B cell (primary cell): ENCODE measurements around the gene SERGEF. TPM values are rescaled to one million over a fixed set of nuclear protein-coding genes. Genes with fewer than 3 reads are reported as not detected.

Experiments
- ATAC-seq: fragments of 200-7000 bp; cut with Tn5 transposase; one replicate; pipeline ENCODE4 v1.10.0; 2021; ENCODE audit warnings: low read depth, mild to moderate bottlenecking, moderate number of reproducible peaks, moderate library complexity
- CTCF ChIA-PET: fragments of 350-600 bp; sonication (Branson Sonifier 250); formaldehyde crosslinking; loops from one replicate; lab custom pipeline; 2021; ENCODE audit warnings: antibody characterized with exemption, inconsistent platforms; lab: Charles Lee
- POLR2A ChIA-PET: fragments of 350-600 bp; sonication (Branson Sonifier 250); formaldehyde crosslinking; loops from one replicate; lab custom pipeline; 2021; ENCODE audit warnings: antibody characterized with exemption; lab: Charles Lee
- DNase-seq: peaks from one replicate; pipeline ENCODE4 v3.0.0; 2013
- H2AFZ ChIP-seq: 2 replicates; pipeline ENCODE4 v1.6.1; 2012; ENCODE audit warnings: mild to moderate bottlenecking, low read depth, low read length; ENCODE audit not compliant: insufficient read depth, poor library complexity, severe bottlenecking
- H3K27ac ChIP-seq, 2 donors: 1 replicate in 1 of 2; 2 replicates in 1 of 2; pipeline ENCODE4 v1.5.1; 2012 to 2013; ENCODE audit warnings: low read length in 2 of 2, mild to moderate bottlenecking in 2 of 2, moderate library complexity in 1 of 2
- H3K27me3 ChIP-seq, 4 experiments: fragments of 200-600 bp in 1 of 4; sonication (generic) in 1 of 4; replicated peaks in 1 of 4; 1 replicate in 2 of 4; 2 replicates in 2 of 4; pipeline versions ENCODE4 v1.6.1 to v1.7.0; 2013 to 2016; ENCODE audit warnings: low read length in 3 of 4, mild to moderate bottlenecking in 2 of 4, mixed read lengths in 1 of 4, moderate library complexity in 1 of 4; ENCODE audit not compliant: insufficient read depth in 4 of 4, control insufficient read depth in 3 of 4; ENCODE audit errors: control extremely low read depth in 1 of 4
- H3K36me3 ChIP-seq, 2 experiments: replicated peaks in 1 of 2; 1 replicate in 1 of 2; 2 replicates in 1 of 2; pipeline versions ENCODE4 v1.6.1 to v1.7.1; 2013; ENCODE audit warnings: low read length in 1 of 2; ENCODE audit not compliant: insufficient read depth in 2 of 2, control insufficient read depth in 1 of 2; ENCODE audit errors: control extremely low read depth in 1 of 2, extremely low read depth in 1 of 2
- H3K4me1 ChIP-seq, 2 donors: fragments of 200-600 bp in 1 of 2; sonication (generic) in 1 of 2; 1 replicate in 1 of 2; 2 replicates in 1 of 2; pipeline versions ENCODE4 v1.5.1 to v1.6.1; 2013 to 2017; ENCODE audit warnings: low read length in 2 of 2; ENCODE audit not compliant: control insufficient read depth in 2 of 2, insufficient read depth in 2 of 2
- H3K4me2 ChIP-seq: replicated peaks from 2 replicates; pipeline ENCODE3; 2012; ENCODE audit warnings: mild to moderate bottlenecking, low read depth, low read length; ENCODE audit not compliant: poor library complexity, severe bottlenecking
- H3K4me3 ChIP-seq, 5 experiments: fragments of 200-600 bp in 1 of 5; sonication (generic) in 1 of 5; 1 replicate in 3 of 5; 2 replicates in 2 of 5; pipeline versions ENCODE4 v1.5.1 to v1.7.0; 2011 to 2016; ENCODE audit warnings: low read length in 4 of 5, mild to moderate bottlenecking in 4 of 5, low read depth in 2 of 5, control low read depth in 1 of 5, moderate library complexity in 1 of 5; ENCODE audit not compliant: insufficient read depth in 1 of 5; ENCODE audit errors: control extremely low read depth in 1 of 5, extremely low read depth in 1 of 5
- H3K79me2 ChIP-seq: fragments of 200-600 bp; sonication (generic); one replicate; pipeline ENCODE4 v1.6.0; 2016; ENCODE audit warnings: low read length; ENCODE audit not compliant: control insufficient read depth, insufficient read depth
- H3K9ac ChIP-seq: fragments of 200-600 bp; sonication (generic); 2 replicates; pipeline ENCODE4 v1.6.1; 2017; ENCODE audit warnings: mild to moderate bottlenecking, low read length, moderate library complexity
- H3K9me3 ChIP-seq, 3 donors: one replicate each; pipeline versions ENCODE4 v1.6.1 to v1.7.1; 2013; ENCODE audit warnings: low read length in 2 of 3; ENCODE audit not compliant: control insufficient read depth in 2 of 3, insufficient read depth in 1 of 3; ENCODE audit errors: control extremely low read depth in 1 of 3
- H4K20me1 ChIP-seq: 2 replicates; pipeline ENCODE4 v1.6.0; 2012; ENCODE audit warnings: mild to moderate bottlenecking, low read length; ENCODE audit not compliant: insufficient read depth, control insufficient read depth, poor library complexity, severe bottlenecking
- H3K27ac Mint-ChIP-seq: one replicate; pipeline ENCODE4 v1.8.0; 2021; ENCODE audit warnings: mixed read lengths
- H3K27me3 Mint-ChIP-seq: one replicate; pipeline ENCODE4 v1.8.0; 2021; ENCODE audit warnings: mixed read lengths
- H3K4me1 Mint-ChIP-seq: one replicate; pipeline ENCODE4 v1.8.0; 2021; ENCODE audit warnings: mixed read lengths
- H3K4me3 Mint-ChIP-seq: one replicate; pipeline ENCODE4 v1.8.0; 2021; ENCODE audit warnings: mixed read lengths
- H3K9me3 Mint-ChIP-seq: one replicate; pipeline ENCODE4 v1.8.0; 2022; ENCODE audit warnings: mixed read lengths; ENCODE audit not compliant: insufficient read depth
- EZH2 ChIP-seq: IDR thresholded peaks from 2 replicates; pipeline ENCODE4 v1.6.1; 2012; ENCODE audit warnings: borderline replicate concordance, low read depth, mild to moderate bottlenecking, moderate library complexity, low read length; ENCODE audit not compliant: insufficient read depth, poor library complexity, severe bottlenecking
- WGBS: methylation state at CpG from one replicate; pipeline ENCODE4 v1.1.5; 2013; ENCODE audit warnings: missing lambda C conversion rate; ENCODE audit not compliant: insufficient coverage; 5-methylcytosine and 5-hydroxymethylcytosine counted together
- intact Hi-C: fragments of 100-400 bp; cut with micrococcal nuclease; formaldehyde crosslinking; loops from one replicate; pipeline ENCODE4 v1.10.0; 2022
- polyA plus RNA-seq: library from polyadenylated mRNA; depleted of rRNA; stranded (reverse); fragments of >200 nt; gene quantifications from 2 replicates; pipeline ENCODE4 v1.2.3, GENCODE V29; 2012
- total RNA-seq, 2 donors: library from RNA; stranded (reverse); fragments of 120-200 nt in 1 of 2; gene quantifications; 1 replicate in 1 of 2; 2 replicates in 1 of 2; pipeline versions ENCODE4 v1.2.3 to v1.2.4, GENCODE V29; 2013 to 2022
- TF ChIP-seq, protein P1 (sequence below): fragments of 200-600 bp; IDR thresholded peaks from one replicate; pipeline ENCODE4 v1.8.0; 2022; ENCODE audit warnings: antibody characterized with exemption, mild to moderate bottlenecking

The SERGEF gene
- total and polyA plus RNA-seq, 2 donors (not counting 1 experiment from before 2014, with no cell fraction given) = 24.2 to 54.3 TPM

DNA sequence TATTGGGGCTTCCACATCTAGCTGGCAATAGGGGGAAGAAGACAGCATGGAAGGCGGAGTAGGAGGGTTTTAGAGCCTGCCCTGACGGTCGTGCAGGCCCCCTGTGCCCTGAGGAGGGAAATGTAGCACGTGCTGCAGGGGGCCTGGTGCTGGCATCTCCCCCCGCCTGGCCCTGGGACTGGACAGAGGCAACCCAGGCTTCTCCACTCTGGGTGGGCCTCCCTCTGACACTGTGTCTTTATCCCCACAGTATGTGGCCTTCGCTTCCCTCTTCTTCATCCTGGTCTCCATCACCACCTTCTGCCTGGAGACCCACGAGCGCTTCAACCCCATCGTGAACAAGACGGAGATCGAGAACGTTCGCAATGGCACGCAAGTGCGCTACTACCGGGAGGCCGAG lies 241.4 kb downstream of the SERGEF start:
- ATAC-seq = no peak
- intact Hi-C loops = no loop called here
- WGBS = 87% methylated on average over 17 of the region's 17 CpGs

DNA sequence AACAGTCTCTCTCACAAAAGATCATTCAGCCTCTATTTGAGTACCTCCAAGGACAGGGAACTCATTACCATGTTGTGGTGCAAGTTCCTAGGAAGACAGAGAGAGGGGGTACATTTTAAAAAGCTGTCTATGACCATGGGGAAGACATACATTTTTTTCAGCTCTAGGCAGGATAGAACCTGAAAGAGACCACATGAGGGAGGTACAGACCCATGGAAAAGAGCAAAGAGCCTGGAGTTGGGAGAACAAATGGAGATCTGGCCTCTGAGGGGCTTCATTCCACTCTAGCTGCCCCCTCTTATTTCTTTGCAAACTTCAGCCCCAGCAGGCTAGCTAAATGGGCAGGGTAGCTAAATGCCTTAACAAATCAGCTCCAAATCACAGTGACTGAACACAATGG lies 241.9 kb downstream of the SERGEF start:
- Mint-ChIP-seq H3K27me3 (no peaks in the 10 kb centered on the region), H3K9me3 (no peaks in the 10 kb centered on the region), H3K4me3 (no peak overlapping the region), H3K27ac (no peak overlapping the region), H3K4me1 (no peaks in the 10 kb centered on the region)
- CTCF ChIA-PET = no interaction called here
- Histone ChIP-seq H3K9ac (no peak overlapping the region), H3K36me3 (no peaks in the 10 kb centered on the region), H2AFZ (no peak overlapping the region), H3K27ac (no peak overlapping the region), H3K27me3 (no peaks in the 10 kb centered on the region), H4K20me1 (no peaks in the 10 kb centered on the region), H3K4me1 (no peaks in the 10 kb centered on the region), H3K4me3 (no peak overlapping the region), H3K79me2 (no peaks in the 10 kb centered on the region), H3K9me3 (peaks cover 0 to 4% (median 0%) of the 10 kb centered on the region in 3 donors), H3K4me2 (no peak overlapping the region)
- POLR2A ChIA-PET = no interaction called here
- DNase-seq = no peak
- no peak for TF ChIP-seq EZH2
- TF ChIP-seq, protein P1, sequence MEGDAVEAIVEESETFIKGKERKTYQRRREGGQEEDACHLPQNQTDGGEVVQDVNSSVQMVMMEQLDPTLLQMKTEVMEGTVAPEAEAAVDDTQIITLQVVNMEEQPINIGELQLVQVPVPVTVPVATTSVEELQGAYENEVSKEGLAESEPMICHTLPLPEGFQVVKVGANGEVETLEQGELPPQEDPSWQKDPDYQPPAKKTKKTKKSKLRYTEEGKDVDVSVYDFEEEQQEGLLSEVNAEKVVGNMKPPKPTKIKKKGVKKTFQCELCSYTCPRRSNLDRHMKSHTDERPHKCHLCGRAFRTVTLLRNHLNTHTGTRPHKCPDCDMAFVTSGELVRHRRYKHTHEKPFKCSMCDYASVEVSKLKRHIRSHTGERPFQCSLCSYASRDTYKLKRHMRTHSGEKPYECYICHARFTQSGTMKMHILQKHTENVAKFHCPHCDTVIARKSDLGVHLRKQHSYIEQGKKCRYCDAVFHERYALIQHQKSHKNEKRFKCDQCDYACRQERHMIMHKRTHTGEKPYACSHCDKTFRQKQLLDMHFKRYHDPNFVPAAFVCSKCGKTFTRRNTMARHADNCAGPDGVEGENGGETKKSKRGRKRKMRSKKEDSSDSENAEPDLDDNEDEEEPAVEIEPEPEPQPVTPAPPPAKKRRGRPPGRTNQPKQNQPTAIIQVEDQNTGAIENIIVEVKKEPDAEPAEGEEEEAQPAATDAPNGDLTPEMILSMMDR = no peak
- intact Hi-C loops = no loop called here
- ATAC-seq = no peak

More for the DNA sequence above, 241.4 kb downstream of the SERGEF start:
- Histone ChIP-seq H3K4me2 (no peak overlapping the region), H3K9ac (no peak overlapping the region), H3K4me3 (no peak overlapping the region), H3K79me2 (no peaks in the 10 kb centered on the region), H4K20me1 (no peaks in the 10 kb centered on the region), H3K4me1 (no peaks in the 10 kb centered on the region), H3K9me3 (peaks cover 0 to 4% (median 0%) of the 10 kb centered on the region in 3 donors), H3K36me3 (no peaks in the 10 kb centered on the region), H3K27ac (no peak overlapping the region), H3K27me3 (no peaks in the 10 kb centered on the region), H2AFZ (no peak overlapping the region)
- CTCF ChIA-PET = no interaction called here
- no peak for DNase-seq
- TF ChIP-seq, protein P1 = no peak
- no peak for TF ChIP-seq EZH2
- H3K4me1 Mint-ChIP-seq = no peaks in the 10 kb centered on the region
- H3K4me3 Mint-ChIP-seq = no peak overlapping the region
- H3K27ac Mint-ChIP-seq = no peak overlapping the region
- no peaks in the 10 kb centered on the region for H3K27me3 Mint-ChIP-seq
- POLR2A ChIA-PET = no interaction called here
- no peaks in the 10 kb centered on the region for H3K9me3 Mint-ChIP-seq
